DND-41 (cell line): ENCODE results near the gene ZNF488.
"Not testable (repeated sequence)": the region's sequence is repeated elsewhere in the genome, so short reads cannot be mapped to it uniquely, and the experiment has no call there.

Source experiments
- ATAC-seq: fragments of 200-7000 bp; cut with Tn5 transposase; 3 replicates; pipeline ENCODE4 v1.9.1; 2021; ENCODE audit warnings: low read depth; ENCODE audit not compliant: insufficient read depth
- DNase-seq: peaks from one replicate; pipeline ENCODE4 v3.0.0-alpha.2; 2020
- H2AFZ ChIP-seq: 2 replicates; pipeline ENCODE4 v1.6.0; 2012; ENCODE audit warnings: low read depth, low read length
- H3K27ac ChIP-seq: 2 replicates; pipeline ENCODE4 v1.5.1; 2012; ENCODE audit warnings: low read length, inconsistent platforms
- H3K27me3 ChIP-seq: fragments of 200-600 bp; sonication (generic); 2 replicates; pipeline ENCODE4 v1.6.0; 2012; ENCODE audit warnings: low read length, mild to moderate bottlenecking, inconsistent platforms; ENCODE audit not compliant: insufficient read depth, poor library complexity
- H3K36me3 ChIP-seq: 2 replicates; pipeline ENCODE4 v1.5.1; 2012; ENCODE audit warnings: low read length, inconsistent platforms; ENCODE audit not compliant: insufficient read depth
- H3K4me1 ChIP-seq: 2 replicates; pipeline ENCODE4 v1.5.1; 2012; ENCODE audit warnings: mild to moderate bottlenecking, low read length; ENCODE audit not compliant: insufficient read depth
- H3K4me2 ChIP-seq: 2 replicates; pipeline ENCODE4 v1.6.0; 2012; ENCODE audit warnings: mild to moderate bottlenecking, moderate library complexity, low read length, inconsistent platforms; ENCODE audit not compliant: insufficient read depth
- H3K4me3 ChIP-seq, 2 experiments: fragments of 200-600 bp in 1 of 2; shearing (Covaris generic) in 1 of 2; 2 replicates each; pipeline ENCODE4 v1.5.1; 2012 to 2016; ENCODE audit warnings: inconsistent platforms in 2 of 2, low read length in 2 of 2, mild to moderate bottlenecking in 2 of 2, low read depth in 1 of 2, moderate library complexity in 1 of 2
- H3K79me2 ChIP-seq: 2 replicates; pipeline ENCODE4 v1.6.0; 2012; ENCODE audit warnings: low read length, inconsistent platforms; ENCODE audit not compliant: insufficient read depth
- H3K9ac ChIP-seq: 2 replicates; pipeline ENCODE4 v1.6.0; 2012; ENCODE audit warnings: low read depth, mild to moderate bottlenecking, inconsistent platforms, low read length, moderate library complexity
- H3K9me3 ChIP-seq: 2 replicates; pipeline ENCODE4 v1.5.1; 2012; ENCODE audit warnings: low read length, moderate library complexity, mild to moderate bottlenecking, inconsistent platforms; ENCODE audit not compliant: insufficient read depth, severe bottlenecking
- H4K20me1 ChIP-seq: 2 replicates; pipeline ENCODE4 v1.6.0; 2012; ENCODE audit warnings: low read length; ENCODE audit not compliant: insufficient read depth
- EZH2 ChIP-seq: IDR thresholded peaks from 3 replicates; pipeline ENCODE4 v1.6.1; 2012; ENCODE audit warnings: borderline replicate concordance, low read depth, mild to moderate bottlenecking, moderate library complexity, low read length, inconsistent platforms; ENCODE audit not compliant: severe bottlenecking
- TF ChIP-seq, protein P1 (sequence below): IDR thresholded peaks from 2 replicates; pipeline ENCODE4 v1.5.1; 2012; ENCODE audit warnings: borderline replicate concordance, low read length, moderate library complexity, mild to moderate bottlenecking; ENCODE audit not compliant: poor library complexity, severe bottlenecking; ENCODE audit errors: extremely low read depth

ZNF488 gene

DNA sequence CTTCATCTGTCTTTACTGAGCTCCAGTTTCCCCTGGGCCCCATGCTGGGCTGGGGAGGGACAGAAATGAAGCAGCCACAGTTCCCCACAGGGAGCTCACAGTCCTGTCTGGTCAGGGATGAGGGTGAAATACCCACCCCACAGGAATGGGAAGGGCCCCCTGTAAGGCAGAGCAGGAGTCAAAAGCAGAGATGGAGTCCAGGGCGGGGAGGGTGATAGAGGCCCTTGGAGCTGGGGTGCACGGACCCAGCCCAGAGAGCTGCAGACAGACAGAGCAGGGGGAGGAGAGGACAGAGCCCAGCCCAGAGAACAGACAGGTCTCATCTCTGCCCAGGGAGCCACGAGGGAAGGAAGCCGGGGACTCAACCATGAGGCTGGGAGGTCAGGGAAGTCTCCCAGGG, 34.9 kb upstream of the ZNF488 start:
- ATAC-seq (no peak), DNase-seq (no peak)
- H3K27me3 ChIP-seq, result no peaks in the 10 kb centered on the region
- no peaks in the 10 kb centered on the region for H3K4me1 ChIP-seq
- no peak overlapping the region for H3K4me2 ChIP-seq
- no peak overlapping the region for H3K9ac ChIP-seq
- H2AFZ ChIP-seq, result no peak overlapping the region
- H3K79me2 ChIP-seq, result no peaks in the 10 kb centered on the region
- H3K36me3 ChIP-seq, result no peaks in the 10 kb centered on the region
- no peaks in the 10 kb centered on the region for H4K20me1 ChIP-seq
- no peak for TF ChIP-seq EZH2
- TF ChIP-seq, protein P1, sequence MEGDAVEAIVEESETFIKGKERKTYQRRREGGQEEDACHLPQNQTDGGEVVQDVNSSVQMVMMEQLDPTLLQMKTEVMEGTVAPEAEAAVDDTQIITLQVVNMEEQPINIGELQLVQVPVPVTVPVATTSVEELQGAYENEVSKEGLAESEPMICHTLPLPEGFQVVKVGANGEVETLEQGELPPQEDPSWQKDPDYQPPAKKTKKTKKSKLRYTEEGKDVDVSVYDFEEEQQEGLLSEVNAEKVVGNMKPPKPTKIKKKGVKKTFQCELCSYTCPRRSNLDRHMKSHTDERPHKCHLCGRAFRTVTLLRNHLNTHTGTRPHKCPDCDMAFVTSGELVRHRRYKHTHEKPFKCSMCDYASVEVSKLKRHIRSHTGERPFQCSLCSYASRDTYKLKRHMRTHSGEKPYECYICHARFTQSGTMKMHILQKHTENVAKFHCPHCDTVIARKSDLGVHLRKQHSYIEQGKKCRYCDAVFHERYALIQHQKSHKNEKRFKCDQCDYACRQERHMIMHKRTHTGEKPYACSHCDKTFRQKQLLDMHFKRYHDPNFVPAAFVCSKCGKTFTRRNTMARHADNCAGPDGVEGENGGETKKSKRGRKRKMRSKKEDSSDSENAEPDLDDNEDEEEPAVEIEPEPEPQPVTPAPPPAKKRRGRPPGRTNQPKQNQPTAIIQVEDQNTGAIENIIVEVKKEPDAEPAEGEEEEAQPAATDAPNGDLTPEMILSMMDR, result no peak
- H3K9me3 ChIP-seq, result no peaks in the 10 kb centered on the region
- H3K4me3 ChIP-seq, result no peak overlapping the region
- no peak overlapping the region for H3K27ac ChIP-seq

DNA sequence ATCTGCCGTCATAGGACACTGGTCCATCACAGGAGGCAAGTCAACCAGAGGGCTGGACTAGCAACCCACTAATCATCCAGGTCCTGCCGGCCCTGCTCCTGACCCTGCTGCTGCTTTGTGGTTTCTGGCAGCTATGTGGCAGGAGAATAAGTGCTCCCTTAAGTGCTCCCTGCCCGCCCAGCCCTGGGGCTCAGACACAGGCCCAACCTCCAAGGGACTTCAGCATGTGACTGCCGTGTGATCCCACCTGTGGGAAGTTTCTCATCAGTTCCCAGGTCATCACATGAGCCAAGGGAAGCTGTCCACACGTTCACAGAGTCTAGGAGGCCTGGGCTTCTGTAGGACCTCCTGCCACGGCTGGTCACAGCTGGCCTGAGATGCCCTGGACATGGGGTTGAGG, 34.2 kb upstream of the ZNF488 start:
- no peak overlapping the region for H3K4me3 ChIP-seq
- no peak overlapping the region for H2AFZ ChIP-seq
- H3K27me3 ChIP-seq, result no peaks in the 10 kb centered on the region
- no peaks in the 10 kb centered on the region for H3K36me3 ChIP-seq
- TF ChIP-seq, protein P1, result no peak
- TF ChIP-seq EZH2, result no peak
- H3K4me2 ChIP-seq, result no peak overlapping the region
- no peak overlapping the region for H3K9ac ChIP-seq
- no peaks in the 10 kb centered on the region for H3K4me1 ChIP-seq
- DNase-seq (no peak), ATAC-seq (no peak)
- no peaks in the 10 kb centered on the region for H3K9me3 ChIP-seq
- H4K20me1 ChIP-seq, result no peaks in the 10 kb centered on the region
- H3K27ac ChIP-seq, result no peak overlapping the region
- H3K79me2 ChIP-seq, result no peaks in the 10 kb centered on the region

DNA sequence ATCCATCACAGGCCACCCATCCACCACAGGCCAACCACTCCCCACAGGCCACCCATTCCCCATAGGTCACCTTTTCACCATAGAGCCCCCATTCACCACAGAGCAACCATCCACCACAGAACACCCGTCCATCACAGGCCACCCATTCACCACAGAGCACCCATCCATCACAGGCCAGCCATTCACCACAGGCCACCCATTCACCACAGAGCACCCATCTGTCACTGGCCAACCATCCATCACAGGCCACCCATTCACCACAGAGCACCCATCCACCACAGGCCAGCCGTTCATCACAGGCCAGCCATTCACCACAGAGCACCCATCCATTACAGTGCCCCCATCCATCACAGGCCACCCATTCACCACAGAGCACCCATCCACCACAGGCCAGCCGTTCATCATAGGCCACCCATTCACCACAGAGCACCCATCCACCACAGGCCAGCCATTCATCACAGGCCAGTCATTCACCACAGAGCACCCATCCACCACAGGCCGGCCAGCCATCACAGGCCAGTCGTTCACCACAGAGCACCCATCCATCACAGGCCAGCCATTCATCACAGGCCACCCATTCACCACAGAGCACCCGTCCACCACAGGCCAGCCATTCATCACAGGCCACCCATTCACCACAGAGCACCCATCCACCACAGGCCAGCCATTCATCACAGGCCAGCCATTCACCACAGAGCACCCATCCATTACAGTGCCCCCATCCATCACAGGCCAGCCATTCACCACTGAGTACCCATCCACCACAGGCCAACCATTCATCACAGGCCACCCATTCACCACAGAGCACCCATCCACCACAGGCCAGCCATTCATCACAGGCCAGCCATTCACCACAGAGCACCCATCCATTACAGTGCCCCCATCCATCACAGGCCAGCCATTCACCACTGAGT, 32.5 kb upstream of the ZNF488 start:
- H3K4me3 ChIP-seq, H3K27ac ChIP-seq, H2AFZ ChIP-seq, H3K27me3 ChIP-seq, ATAC-seq, H3K9me3 ChIP-seq, H4K20me1 ChIP-seq, DNase-seq, H3K4me1 ChIP-seq, H3K9ac ChIP-seq, H3K36me3 ChIP-seq, H3K4me2 ChIP-seq, H3K79me2 ChIP-seq: not testable (repeated sequence)

DNA sequence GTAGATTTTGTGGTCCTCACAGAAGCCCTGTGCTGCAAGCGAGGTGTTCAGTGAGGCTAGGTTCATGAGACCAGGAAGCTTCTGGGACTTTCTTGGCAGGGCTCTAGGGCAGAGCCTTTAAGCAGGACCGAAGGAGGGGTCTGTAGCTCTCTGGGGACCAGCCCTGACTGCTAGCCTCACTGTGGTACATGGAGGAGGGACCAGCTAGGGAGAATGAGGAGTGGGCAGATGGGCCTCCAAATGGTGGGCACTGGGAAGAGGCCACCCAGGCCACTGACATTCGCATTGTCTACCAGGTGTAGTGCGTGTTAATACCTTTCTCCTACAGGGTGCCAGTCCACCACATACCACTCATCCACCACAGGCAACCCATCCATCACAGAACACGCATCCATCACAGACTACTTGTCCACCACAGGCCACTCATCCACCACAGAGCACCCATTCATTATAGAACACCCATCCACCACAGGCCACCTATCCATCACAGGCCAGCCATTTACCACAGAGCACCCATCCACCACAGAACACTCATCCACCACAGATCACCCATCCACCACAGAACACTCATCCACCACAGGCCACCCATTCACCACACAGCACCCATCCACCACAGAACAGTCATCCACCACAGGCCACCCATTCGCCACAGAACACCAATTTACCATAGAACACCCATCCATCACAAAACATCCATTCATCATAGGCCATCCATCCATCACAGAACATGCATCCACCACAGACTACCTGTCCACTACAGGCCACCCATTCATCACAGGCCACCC, 31.6 kb upstream of the ZNF488 start:
- no peak for TF ChIP-seq EZH2
- TF ChIP-seq, protein P1, result no peak
- DNase-seq, result no peak
- Histone ChIP-seq H3K4me3 (no peak overlapping the region), H3K9ac (no peak overlapping the region), H4K20me1 (no peaks in the 10 kb centered on the region), H2AFZ (no peak overlapping the region), H3K79me2 (no peaks in the 10 kb centered on the region), H3K9me3 (no peaks in the 10 kb centered on the region), H3K27ac (no peak overlapping the region), H3K36me3 (no peaks in the 10 kb centered on the region), H3K4me1 (no peaks in the 10 kb centered on the region), H3K4me2 (no peak overlapping the region), H3K27me3 (no peaks in the 10 kb centered on the region)
- ATAC-seq, result no peak
